RWPE2 (cell line): ENCODE results near the gene CERS6.

Experiments
- ATAC-seq: fragments of 200-7000 bp; cut with Tn5 transposase; 3 replicates; pipeline ENCODE4 v1.9.1; 2021; ENCODE audit warnings: low read depth
- DNase-seq: peaks from one replicate; pipeline ENCODE4 v3.0.0-alpha.2; 2020; ENCODE audit warnings: low spot score
- H3K27ac ChIP-seq: fragments of 450-650 bp; 2 replicates; pipeline ENCODE4 v1.5.1; 2017; ENCODE audit warnings: mild to moderate bottlenecking; ENCODE audit not compliant: poor library complexity, severe bottlenecking
- H3K27me3 ChIP-seq: fragments of 250-450 bp; sonication (Bioruptor Pico); 2 replicates; pipeline ENCODE4 v1.5.1; 2021; ENCODE audit warnings: mild to moderate bottlenecking, moderate library complexity; ENCODE audit not compliant: insufficient read depth, poor library complexity, severe bottlenecking
- H3K36me3 ChIP-seq: fragments of 250-450 bp; sonication (Bioruptor Pico); 2 replicates; pipeline ENCODE4 v1.5.1; 2020; ENCODE audit warnings: low read depth, mild to moderate bottlenecking, moderate library complexity
- H3K4me1 ChIP-seq: fragments of 250-450 bp; sonication (Bioruptor Pico); 2 replicates; pipeline ENCODE4 v1.5.1; 2021; ENCODE audit warnings: mild to moderate bottlenecking, moderate library complexity; ENCODE audit not compliant: insufficient read depth, poor library complexity, severe bottlenecking
- H3K4me3 ChIP-seq: fragments of 250-450 bp; sonication (Bioruptor Pico); 2 replicates; pipeline ENCODE4 v1.5.1; 2021; ENCODE audit warnings: mild to moderate bottlenecking, moderate library complexity; ENCODE audit not compliant: severe bottlenecking
- H3K9me3 ChIP-seq: fragments of 250-450 bp; sonication (Bioruptor Pico); 2 replicates; pipeline ENCODE4 v1.5.1; 2021; ENCODE audit warnings: mild to moderate bottlenecking, moderate library complexity; ENCODE audit not compliant: severe bottlenecking
- CTCF ChIP-seq: fragments of 450-650 bp; IDR thresholded peaks from one replicate; pipeline ENCODE4 v1.5.1; 2017; ENCODE audit warnings: mild to moderate bottlenecking, moderate library complexity; ENCODE audit not compliant: poor library complexity, severe bottlenecking

CERS6 gene

GRCh38 chr2:168450171-168450570 is 5.9 kb upstream of the CERS6 start:
- no peaks in the 10 kb centered on the region for H3K27me3 ChIP-seq
- no peaks in the 10 kb centered on the region for H3K36me3 ChIP-seq
- H3K4me3 ChIP-seq, result no peak overlapping the region
- no peaks in the 10 kb centered on the region for H3K9me3 ChIP-seq
- no peak for TF ChIP-seq CTCF
- ATAC-seq (no peak), DNase-seq (no peak)
- H3K4me1 ChIP-seq, result no peaks in the 10 kb centered on the region
- H3K27ac ChIP-seq, result no peak overlapping the region

- Histone ChIP-seq H3K9me3 (no peaks in the 10 kb centered on the region), H3K36me3 (no peaks in the 10 kb centered on the region), H3K27me3 (no peaks in the 10 kb centered on the region), H3K27ac (no peak overlapping the region), H3K4me3 (no peak overlapping the region), H3K4me1 (no peaks in the 10 kb centered on the region)
- ATAC-seq (no peak), DNase-seq (no peak)
- no peak for TF ChIP-seq CTCF
Measured at GRCh38 chr2:168450732-168451131, 5.3 kb upstream of the CERS6 start.

GRCh38 chr2:168452781-168453180 is 3.3 kb upstream of the CERS6 start:
- Histone ChIP-seq H3K27ac (no peak overlapping the region), H3K4me3 (no peak overlapping the region), H3K36me3 (no peaks in the 10 kb centered on the region), H3K27me3 (no peaks in the 10 kb centered on the region), H3K4me1 (no peaks in the 10 kb centered on the region), H3K9me3 (no peaks in the 10 kb centered on the region)
- ATAC-seq (no peak), DNase-seq (no peak)
- TF ChIP-seq CTCF, result no peak

- Histone ChIP-seq H3K4me1 (peaks cover 3% of the 10 kb centered on the region), H3K9me3 (no peaks in the 10 kb centered on the region), H3K4me3 (no peak overlapping the region), H3K27ac (no peak overlapping the region), H3K27me3 (no peaks in the 10 kb centered on the region), H3K36me3 (no peaks in the 10 kb centered on the region)
- no peak for ATAC-seq
- TF ChIP-seq CTCF, result no peak
- DNase-seq, result no peak
Measured at GRCh38 chr2:168453404-168453803, 2.7 kb upstream of the CERS6 start.

GRCh38 chr2:168454737-168455644 is 1.1 kb upstream of the CERS6 start:
- no peak for ATAC-seq

More at GRCh38 chr2:168454737-168455644, 1.1 kb upstream of the CERS6 start:
- TF ChIP-seq CTCF, result no peak
- no peak for DNase-seq
- Histone ChIP-seq H3K4me3 (no peak overlapping the region), H3K36me3 (no peaks in the 10 kb centered on the region), H3K9me3 (no peaks in the 10 kb centered on the region), H3K4me1 (peaks cover 4% of the 10 kb centered on the region), H3K27me3 (no peaks in the 10 kb centered on the region), H3K27ac (no peak overlapping the region)
